ENCODE results near the gene SYK.

Gene SYK

GRCh38 chr9:90890146-90890810 is 88.7 kb downstream of the SYK start:
- no peak for DNase-seq
- in situ Hi-C loops (cut with MboI; ENCODE audit: low pct_unique_long_range_greater_than_20kb, low sequenced_read_pairs), result no loop called here

- DNase-seq, result no peak
These were observed 89.9 kb downstream of the SYK start for GRCh38 chr9:90891308-90892040.

GRCh38 chr9:90892918-90893317 is 91.3 kb downstream of the SYK start:
- in situ Hi-C loops (cut with MboI; ENCODE audit: low pct_unique_long_range_greater_than_20kb, low sequenced_read_pairs), result no loop called here
- no peak for DNase-seq

More at GRCh38 chr9:90891308-90892040, 89.9 kb downstream of the SYK start:
- in situ Hi-C loops (cut with MboI; ENCODE audit: low pct_unique_long_range_greater_than_20kb, low sequenced_read_pairs), result no loop called here

GRCh38 chr9:90893706-90894105 is 92.1 kb downstream of the SYK start:
- DNase-seq, result no peak
- in situ Hi-C loops (cut with MboI; ENCODE audit: low pct_unique_long_range_greater_than_20kb, low sequenced_read_pairs), result no loop called here

DNA sequence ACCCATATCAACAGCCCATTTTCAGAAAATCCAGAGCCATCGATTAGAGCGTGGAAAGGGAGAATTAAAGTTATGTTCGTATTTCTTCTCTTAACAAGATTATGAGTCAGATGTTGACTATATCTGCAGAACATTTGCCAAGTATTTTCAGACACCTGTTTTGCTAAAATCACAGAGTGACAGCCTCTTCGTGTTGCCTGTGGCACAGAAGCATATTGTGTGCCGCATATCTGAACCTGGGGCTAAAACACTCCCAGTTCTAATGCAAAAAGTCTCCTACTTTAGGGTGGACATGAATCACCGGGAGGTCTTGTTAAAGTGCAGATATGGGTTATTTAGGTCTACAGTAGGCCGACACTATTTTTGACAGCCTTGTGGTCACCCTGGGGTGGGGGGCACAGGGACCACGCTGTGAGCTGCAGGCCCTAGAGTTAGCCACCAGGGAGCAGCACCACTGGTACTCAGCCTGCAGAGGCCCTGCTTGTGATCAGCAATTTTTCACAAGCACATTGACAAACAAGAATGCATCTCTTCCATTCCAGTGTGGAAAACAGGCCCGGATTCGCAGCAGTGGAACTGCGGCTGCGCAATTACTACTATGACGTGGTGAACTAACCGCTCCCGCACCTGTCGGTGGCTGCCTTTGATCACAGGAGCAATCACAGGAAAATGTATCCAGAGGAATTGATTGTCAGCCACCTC is 93.5 kb downstream of the SYK start:
- peak; percentile 21 for DNase-seq
- in situ Hi-C loops (cut with MboI; ENCODE audit: low pct_unique_long_range_greater_than_20kb, low sequenced_read_pairs), result no loop called here

DNA sequence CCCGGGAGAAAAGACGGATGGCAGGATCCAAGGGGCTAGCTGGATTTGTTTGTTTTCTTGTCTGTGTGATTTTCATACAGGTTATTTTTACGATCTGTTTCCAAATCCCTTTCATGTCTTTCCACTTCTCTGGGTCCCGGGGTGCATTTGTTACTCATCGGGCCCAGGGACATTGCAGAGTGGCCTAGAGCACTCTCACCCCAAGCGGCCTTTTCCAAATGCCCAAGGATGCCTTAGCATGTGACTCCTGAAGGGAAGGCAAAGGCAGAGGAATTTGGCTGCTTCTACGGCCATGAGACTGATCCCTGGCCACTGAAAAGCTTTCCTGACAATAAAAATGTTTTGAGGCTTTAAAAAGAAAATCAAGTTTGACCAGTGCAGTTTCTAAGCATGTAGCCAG is 94.2 kb downstream of the SYK start:
- DNase-seq, result no peak
- in situ Hi-C loops (cut with MboI; ENCODE audit: low pct_unique_long_range_greater_than_20kb, low sequenced_read_pairs), result no loop called here

- in situ Hi-C loops (cut with MboI; ENCODE audit: low pct_unique_long_range_greater_than_20kb, low sequenced_read_pairs), result no loop called here
- DNase-seq, result no peak
These were observed 94.6 kb downstream of the SYK start for GRCh38 chr9:90896231-90896630.

DNA sequence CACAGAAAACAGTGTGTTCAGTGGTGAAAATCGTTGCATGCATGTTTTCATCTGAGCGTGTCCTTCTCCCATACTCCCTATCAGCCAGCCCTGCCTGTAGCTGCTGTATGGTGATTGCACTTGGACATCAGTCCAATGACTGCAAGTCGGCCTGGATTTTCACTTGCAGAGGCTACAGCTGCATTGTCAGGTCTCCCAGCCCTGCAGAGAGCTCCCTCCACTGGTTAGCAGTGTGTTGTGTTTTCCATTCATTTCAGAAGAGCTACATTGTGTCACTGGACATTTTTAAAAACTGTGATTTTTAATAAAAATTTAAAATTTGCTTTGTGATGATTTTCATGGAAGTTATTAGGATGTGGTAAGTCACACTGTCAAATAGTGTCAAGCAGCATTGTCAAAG is 96.6 kb downstream of the SYK start:
- no peak for DNase-seq
- in situ Hi-C loops (cut with MboI; ENCODE audit: low pct_unique_long_range_greater_than_20kb, low sequenced_read_pairs), result no loop called here

- DNase-seq, result no peak
- in situ Hi-C loops (cut with MboI; ENCODE audit: low pct_unique_long_range_greater_than_20kb, low sequenced_read_pairs), result no loop called here
These were observed 97.7 kb downstream of the SYK start for GRCh38 chr9:90899287-90899686.

DNA sequence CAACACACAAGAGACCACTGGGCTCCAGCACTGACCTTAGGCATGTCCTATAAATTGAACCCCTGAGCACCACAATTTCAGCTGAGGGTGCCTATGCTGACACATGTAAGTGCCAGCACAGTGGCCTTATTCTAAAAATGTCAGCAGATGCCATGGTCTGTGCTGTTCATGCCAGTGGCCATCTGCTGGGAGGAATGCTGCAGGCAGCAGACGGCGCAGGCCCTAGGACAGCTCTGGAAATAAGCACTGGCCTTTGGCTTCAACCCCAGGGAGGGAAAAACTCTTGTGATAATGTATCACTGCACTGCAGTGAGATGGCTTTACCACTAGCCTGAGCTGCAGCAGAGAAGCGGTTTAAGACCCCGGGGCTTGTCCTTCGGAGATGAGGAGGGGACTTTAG is 98.5 kb downstream of the SYK start:
- in situ Hi-C loops (cut with MboI; ENCODE audit: low pct_unique_long_range_greater_than_20kb, low sequenced_read_pairs), result no loop called here

GRCh38 chr9:90901933-90902332 is 100.3 kb downstream of the SYK start:
- in situ Hi-C loops (cut with MboI; ENCODE audit: low pct_unique_long_range_greater_than_20kb, low sequenced_read_pairs), result no loop called here
- no peak for DNase-seq

More for the DNA sequence above, 98.5 kb downstream of the SYK start:
- no peak for DNase-seq

GRCh38 chr9:90903766-90904424 is 102.3 kb downstream of the SYK start:
- DNase-seq, result no peak
- in situ Hi-C loops (cut with MboI; ENCODE audit: low pct_unique_long_range_greater_than_20kb, low sequenced_read_pairs), result no loop called here

GRCh38 chr9:90904706-90905478 is 103.3 kb downstream of the SYK start:
- in situ Hi-C loops (cut with MboI; ENCODE audit: low pct_unique_long_range_greater_than_20kb, low sequenced_read_pairs), result no loop called here
- no peak for DNase-seq

- in situ Hi-C loops (cut with MboI; ENCODE audit: low pct_unique_long_range_greater_than_20kb, low sequenced_read_pairs), result no loop called here
These were observed 104.2 kb downstream of the SYK start for GRCh38 chr9:90905822-90906221.

GRCh38 chr9:90906316-90907055 is 104.9 kb downstream of the SYK start:
- in situ Hi-C loops (cut with MboI; ENCODE audit: low pct_unique_long_range_greater_than_20kb, low sequenced_read_pairs), result no loop called here
- DNase-seq, result no peak

More at GRCh38 chr9:90905822-90906221, 104.2 kb downstream of the SYK start:
- no peak for DNase-seq

GRCh38 chr9:90907056-90907445 is 105.4 kb downstream of the SYK start:
- no peak for DNase-seq
- in situ Hi-C loops (cut with MboI; ENCODE audit: low pct_unique_long_range_greater_than_20kb, low sequenced_read_pairs), result no loop called here

DNA sequence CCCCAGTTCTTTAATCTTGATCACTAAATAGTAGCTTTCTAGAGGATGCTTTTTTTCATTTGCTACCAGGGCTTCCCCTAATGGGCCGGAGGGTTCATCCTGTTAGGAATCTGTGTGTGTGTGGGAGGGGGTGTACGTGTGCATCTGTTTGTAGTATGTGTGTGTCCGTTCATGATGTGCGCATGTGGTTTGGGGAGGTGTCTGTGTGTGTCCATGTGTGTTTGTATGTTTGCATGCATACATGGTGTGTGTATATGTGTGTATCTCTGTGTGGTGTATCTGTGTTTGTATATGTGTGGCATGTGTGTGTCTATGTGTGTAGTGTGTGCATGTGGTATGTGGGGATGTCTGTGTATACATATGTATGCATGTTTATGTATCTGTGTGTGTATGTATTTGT is 106.2 kb downstream of the SYK start:
- DNase-seq, result no peak
- in situ Hi-C loops (cut with MboI; ENCODE audit: low pct_unique_long_range_greater_than_20kb, low sequenced_read_pairs), result no loop called here

DNA sequence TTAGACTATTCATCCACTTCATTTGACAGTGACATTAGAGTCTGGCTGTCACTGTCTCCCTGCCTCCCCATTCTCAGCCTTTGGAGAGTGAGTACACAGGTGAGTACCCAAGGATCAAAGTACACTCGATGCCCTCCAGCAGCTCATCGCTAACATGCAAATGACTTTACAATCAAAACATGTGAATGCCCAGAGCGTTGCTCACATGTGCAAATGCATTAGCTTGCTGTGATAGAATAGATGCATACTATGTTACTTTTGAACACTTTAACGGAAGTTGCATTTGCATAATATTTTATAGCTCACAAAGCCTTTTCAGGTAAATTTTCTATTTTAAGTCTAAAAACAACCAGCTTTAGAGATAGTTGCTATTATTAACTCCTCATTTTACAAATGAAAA is 107.6 kb downstream of the SYK start:
- in situ Hi-C loops (cut with MboI; ENCODE audit: low pct_unique_long_range_greater_than_20kb, low sequenced_read_pairs), result no loop called here
- no peak for DNase-seq
